HepG2 (cell line): ENCODE results near the gene ALDH3A1. TPM values are rescaled to one million over a fixed set of nuclear protein-coding genes. Genes with fewer than 3 reads are reported as not detected.
A peak's percentile ranks its signal among the peaks of the same experiment; 100 is the strongest.

Source experiments
- GPN1 ChIP-seq: sonication (generic); formaldehyde crosslinking; IDR thresholded peaks from 2 replicates; pipeline ENCODE4 v1.5.1; 2020; ENCODE audit warnings: missing genetic modification reagents, borderline replicate concordance
- HINFP ChIP-seq: sonication (generic); formaldehyde crosslinking; IDR thresholded peaks from 2 replicates; pipeline ENCODE4 v1.4.0; 2020; ENCODE audit warnings: low read depth, mild to moderate bottlenecking, missing genetic modification reagents
- IKZF4 ChIP-seq: sonication (generic); formaldehyde crosslinking; IDR thresholded peaks from 2 replicates; pipeline ENCODE4 v1.5.1; 2020; ENCODE audit warnings: borderline replicate concordance, mild to moderate bottlenecking, low read depth, missing genetic modification reagents; ENCODE audit errors: not compliant biosample characterization
- MEIS2 ChIP-seq: sonication (generic); formaldehyde crosslinking; IDR thresholded peaks from 2 replicates; pipeline ENCODE4 v1.9.0; 2021; ENCODE audit warnings: mild to moderate bottlenecking, missing genetic modification reagents
- MYPOP ChIP-seq: sonication (generic); formaldehyde crosslinking; IDR thresholded peaks from 2 replicates; pipeline ENCODE4 v1.8.1; 2023; ENCODE audit warnings: mild to moderate bottlenecking, moderate library complexity, missing genetic modification reagents
- SNRNP70 ChIP-seq: fragments of 200-400 bp; formaldehyde crosslinking; IDR thresholded peaks from 2 replicates; pipeline ENCODE4 v1.6.1; 2017; ENCODE audit warnings: mild to moderate bottlenecking, low read depth, low read length, moderate library complexity
- U2AF2 ChIP-seq: fragments of 200-400 bp; formaldehyde crosslinking; IDR thresholded peaks from 2 replicates; pipeline ENCODE4 v1.6.1; 2017; ENCODE audit warnings: low read depth, mild to moderate bottlenecking, low read length
- ZNF138 ChIP-seq: sonication (generic); formaldehyde crosslinking; IDR thresholded peaks from 2 replicates; pipeline ENCODE4 v1.5.0; 2020; ENCODE audit warnings: mild to moderate bottlenecking, low read depth, missing genetic modification reagents
- ZNF180 ChIP-seq: sonication (generic); formaldehyde crosslinking; IDR thresholded peaks from 2 replicates; pipeline ENCODE4 v1.4.0; 2020; ENCODE audit warnings: low read depth, missing genetic modification reagents, borderline replicate concordance
- ZNF333 ChIP-seq: sonication (generic); formaldehyde crosslinking; IDR thresholded peaks from 2 replicates; pipeline ENCODE4 v1.4.0; 2020; ENCODE audit warnings: mild to moderate bottlenecking, missing genetic modification reagents, borderline replicate concordance
- ZNF431 ChIP-seq: sonication (generic); formaldehyde crosslinking; IDR thresholded peaks from 2 replicates; pipeline ENCODE4 v1.9.0; 2022; ENCODE audit warnings: missing genetic modification reagents, low read depth, mild to moderate bottlenecking, borderline replicate concordance
- ZNF652 ChIP-seq: IDR thresholded peaks from 2 replicates; pipeline ENCODE4 v1.6.1; 2016; ENCODE audit warnings: low read depth, borderline replicate concordance
- polyA plus RNA-seq, 8 experiments: library from polyadenylated mRNA; depleted of rRNA in 3 of 8; stranded (reverse) in 7 of 8; unstranded in 1 of 8; fragments of >200 nt; fragmentation: Illumina TruSeq in 4 of 8; extraction: Trizol in 4 of 8; gene quantifications; 2 replicates each; pipeline versions ENCODE4 v1.2.1 to v1.2.3, GENCODE V29; 2011 to 2016; ENCODE audit warnings: low read depth in 4 of 8, missing spikeins in 1 of 8, mixed read lengths in 1 of 8; ENCODE audit not compliant: insufficient read depth in 1 of 8
- total RNA-seq, 5 experiments: library from RNA; depleted of rRNA; stranded (reverse); fragments of >200 nt; fragmentation: Illumina TruSeq; extraction: Trizol; gene quantifications; 2 replicates each; pipeline ENCODE4 v1.2.3, GENCODE V29; 2016; ENCODE audit warnings: low read depth in 1 of 5
- TF ChIP-seq, protein P1 (sequence below): sonication (generic); formaldehyde crosslinking; IDR thresholded peaks from 2 replicates; pipeline ENCODE4 v1.8.0; 2022; ENCODE audit warnings: mild to moderate bottlenecking, missing genetic modification reagents, borderline replicate concordance
- TF ChIP-seq, protein P2 (sequence below): sonication (generic); formaldehyde crosslinking; IDR thresholded peaks from 2 replicates; pipeline ENCODE4 v1.4.0; 2020; ENCODE audit warnings: missing genetic modification reagents, borderline replicate concordance
- TF ChIP-seq, protein P3 (sequence below): sonication (generic); formaldehyde crosslinking; IDR thresholded peaks from 2 replicates; pipeline ENCODE4 v1.5.1; 2020; ENCODE audit warnings: missing genetic modification reagents, mild to moderate bottlenecking, borderline replicate concordance

ALDH3A1 gene
- total and polyA plus RNA-seq, 2 of the 13 experiments (the other 11 are each of a cell fraction or from before 2014, with no cell fraction given): 0.07 to 0.62 TPM

DNA sequence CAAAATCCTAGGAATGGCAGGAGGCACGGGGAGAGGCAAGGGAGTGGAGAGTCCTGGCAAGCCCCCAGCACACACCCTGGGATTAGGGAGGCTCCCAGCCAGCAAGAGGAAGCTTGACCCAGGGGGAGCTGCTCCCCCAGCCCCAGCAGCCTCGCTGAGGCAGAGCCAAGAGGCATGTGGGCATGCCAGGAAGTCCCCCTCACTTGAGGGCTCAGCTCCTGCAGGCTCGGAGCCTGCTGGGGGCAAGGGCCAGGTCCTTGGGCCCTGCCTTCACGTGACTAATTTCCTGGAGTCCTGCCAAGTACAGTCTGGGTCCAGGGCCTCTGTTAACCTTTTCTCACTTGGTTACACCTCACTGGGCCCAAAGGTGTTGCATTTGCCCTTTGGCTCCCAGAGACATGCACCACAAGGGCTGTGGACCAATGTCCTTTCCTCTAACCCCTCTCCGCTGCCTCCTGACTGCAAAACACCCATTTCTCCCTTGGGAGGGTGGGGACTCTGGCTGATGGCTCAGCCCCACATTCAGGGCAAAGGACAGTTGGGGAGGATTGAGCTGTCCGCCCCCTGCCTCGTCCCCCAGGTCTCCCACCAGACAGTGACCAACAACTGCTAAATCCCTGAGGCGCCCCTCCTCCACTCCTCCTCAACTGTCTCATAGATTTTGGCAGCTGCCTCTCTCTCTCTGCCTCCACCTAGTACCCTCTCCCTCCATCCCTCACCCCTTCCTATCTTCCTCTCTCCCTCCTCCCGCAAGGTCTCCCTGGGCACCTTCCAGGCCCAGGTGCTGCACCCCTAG is 27.3 kb downstream of the ALDH3A1 start (continued):
- TF ChIP-seq SNRNP70 (no peak), ZNF431 (CRISPR knock-in tag) (peak; percentile 42; the same call in 1 of the 2 replicates), ZNF333 (CRISPR knock-in tag) (no peak), U2AF2 (no peak), ZNF652 (CRISPR knock-in tag) (peak; percentile 60; the same call in 1 of the 2 replicates), MYPOP (no peak), GPN1 (CRISPR knock-in tag) (no peak), MEIS2 (CRISPR knock-in tag) (peak; percentile 76; the same call in 1 of the 2 replicates), HINFP (CRISPR knock-in tag) (no peak), ZNF138 (no peak), ZNF180 (CRISPR knock-in tag) (no peak), IKZF4 (no peak)
- TF ChIP-seq, protein P1, sequence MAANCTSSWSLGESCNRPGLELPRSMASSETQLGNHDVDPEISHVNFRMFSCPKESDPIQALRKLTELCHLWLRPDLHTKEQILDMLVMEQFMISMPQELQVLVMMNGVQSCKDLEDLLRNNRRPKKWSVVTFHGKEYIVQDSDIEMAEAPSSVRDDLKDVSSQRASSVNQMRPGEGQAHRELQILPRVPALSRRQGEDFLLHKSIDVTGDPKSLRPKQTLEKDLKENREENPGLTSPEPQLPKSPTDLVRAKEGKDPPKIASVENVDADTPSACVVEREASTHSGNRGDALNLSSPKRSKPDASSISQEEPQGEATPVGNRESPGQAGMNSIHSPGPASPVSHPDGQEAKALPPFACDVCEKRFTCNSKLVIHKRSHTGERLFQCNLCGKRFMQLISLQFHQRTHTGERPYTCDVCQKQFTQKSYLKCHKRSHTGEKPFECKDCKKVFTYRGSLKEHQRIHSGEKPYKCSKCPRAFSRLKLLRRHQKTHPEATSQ: no peak
- TF ChIP-seq, protein P2, sequence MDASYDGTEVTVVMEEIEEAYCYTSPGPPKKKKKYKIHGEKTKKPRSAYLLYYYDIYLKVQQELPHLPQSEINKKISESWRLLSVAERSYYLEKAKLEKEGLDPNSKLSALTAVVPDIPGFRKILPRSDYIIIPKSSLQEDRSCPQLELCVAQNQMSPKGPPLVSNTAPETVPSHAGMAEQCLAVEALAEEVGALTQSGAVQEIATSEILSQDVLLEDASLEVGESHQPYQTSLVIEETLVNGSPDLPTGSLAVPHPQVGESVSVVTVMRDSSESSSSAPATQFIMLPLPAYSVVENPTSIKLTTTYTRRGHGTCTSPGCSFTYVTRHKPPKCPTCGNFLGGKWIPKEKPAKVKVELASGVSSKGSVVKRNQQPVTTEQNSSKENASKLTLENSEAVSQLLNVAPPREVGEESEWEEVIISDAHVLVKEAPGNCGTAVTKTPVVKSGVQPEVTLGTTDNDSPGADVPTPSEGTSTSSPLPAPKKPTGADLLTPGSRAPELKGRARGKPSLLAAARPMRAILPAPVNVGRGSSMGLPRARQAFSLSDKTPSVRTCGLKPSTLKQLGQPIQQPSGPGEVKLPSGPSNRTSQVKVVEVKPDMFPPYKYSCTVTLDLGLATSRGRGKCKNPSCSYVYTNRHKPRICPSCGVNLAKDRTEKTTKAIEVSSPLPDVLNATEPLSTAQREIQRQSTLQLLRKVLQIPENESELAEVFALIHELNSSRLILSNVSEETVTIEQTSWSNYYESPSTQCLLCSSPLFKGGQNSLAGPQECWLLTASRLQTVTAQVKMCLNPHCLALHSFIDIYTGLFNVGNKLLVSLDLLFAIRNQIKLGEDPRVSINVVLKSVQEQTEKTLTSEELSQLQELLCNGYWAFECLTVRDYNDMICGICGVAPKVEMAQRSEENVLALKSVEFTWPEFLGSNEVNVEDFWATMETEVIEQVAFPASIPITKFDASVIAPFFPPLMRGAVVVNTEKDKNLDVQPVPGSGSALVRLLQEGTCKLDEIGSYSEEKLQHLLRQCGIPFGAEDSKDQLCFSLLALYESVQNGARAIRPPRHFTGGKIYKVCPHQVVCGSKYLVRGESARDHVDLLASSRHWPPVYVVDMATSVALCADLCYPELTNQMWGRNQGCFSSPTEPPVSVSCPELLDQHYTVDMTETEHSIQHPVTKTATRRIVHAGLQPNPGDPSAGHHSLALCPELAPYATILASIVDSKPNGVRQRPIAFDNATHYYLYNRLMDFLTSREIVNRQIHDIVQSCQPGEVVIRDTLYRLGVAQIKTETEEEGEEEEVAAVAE (CRISPR knock-in tag): no peak
- TF ChIP-seq, protein P3, sequence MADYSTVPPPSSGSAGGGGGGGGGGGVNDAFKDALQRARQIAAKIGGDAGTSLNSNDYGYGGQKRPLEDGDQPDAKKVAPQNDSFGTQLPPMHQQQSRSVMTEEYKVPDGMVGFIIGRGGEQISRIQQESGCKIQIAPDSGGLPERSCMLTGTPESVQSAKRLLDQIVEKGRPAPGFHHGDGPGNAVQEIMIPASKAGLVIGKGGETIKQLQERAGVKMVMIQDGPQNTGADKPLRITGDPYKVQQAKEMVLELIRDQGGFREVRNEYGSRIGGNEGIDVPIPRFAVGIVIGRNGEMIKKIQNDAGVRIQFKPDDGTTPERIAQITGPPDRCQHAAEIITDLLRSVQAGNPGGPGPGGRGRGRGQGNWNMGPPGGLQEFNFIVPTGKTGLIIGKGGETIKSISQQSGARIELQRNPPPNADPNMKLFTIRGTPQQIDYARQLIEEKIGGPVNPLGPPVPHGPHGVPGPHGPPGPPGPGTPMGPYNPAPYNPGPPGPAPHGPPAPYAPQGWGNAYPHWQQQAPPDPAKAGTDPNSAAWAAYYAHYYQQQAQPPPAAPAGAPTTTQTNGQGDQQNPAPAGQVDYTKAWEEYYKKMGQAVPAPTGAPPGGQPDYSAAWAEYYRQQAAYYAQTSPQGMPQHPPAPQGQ (CRISPR knock-in tag): no peak
